GM20000 (cell line): ENCODE results near the gene UQCRC1.

Source experiments
- DNase-seq: peaks from one replicate; pipeline ENCODE4 v3.0.0; 2012; ENCODE audit warnings: low spot score
- TF ChIP-seq, protein P1 (sequence below): IDR thresholded peaks from 2 replicates; pipeline ENCODE4 v1.5.1; 2012; ENCODE audit warnings: mild to moderate bottlenecking, control low read depth; ENCODE audit errors: extremely low read depth, missing control alignments

Gene UQCRC1

DNA sequence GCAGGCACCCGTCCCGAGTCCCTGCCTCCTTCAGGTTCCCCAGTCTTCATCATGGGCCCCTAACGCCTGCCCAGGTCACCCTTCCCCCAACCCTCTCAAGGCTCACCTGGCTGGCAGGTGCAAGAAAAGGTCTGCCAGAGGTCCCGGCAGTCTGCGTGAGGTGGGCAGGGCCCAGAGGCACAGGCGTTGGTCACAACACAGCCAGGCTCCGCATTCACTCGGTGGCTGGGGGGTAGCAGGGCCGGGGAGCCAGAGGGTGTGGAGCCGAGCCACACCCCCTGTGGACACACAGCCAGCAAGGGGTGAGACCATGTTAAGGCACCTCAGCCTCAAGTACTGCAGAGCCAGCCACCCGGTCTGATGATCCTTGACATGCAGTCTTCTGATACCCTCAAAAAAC, 42.3 kb upstream of the UQCRC1 start:
- TF ChIP-seq, protein P1, sequence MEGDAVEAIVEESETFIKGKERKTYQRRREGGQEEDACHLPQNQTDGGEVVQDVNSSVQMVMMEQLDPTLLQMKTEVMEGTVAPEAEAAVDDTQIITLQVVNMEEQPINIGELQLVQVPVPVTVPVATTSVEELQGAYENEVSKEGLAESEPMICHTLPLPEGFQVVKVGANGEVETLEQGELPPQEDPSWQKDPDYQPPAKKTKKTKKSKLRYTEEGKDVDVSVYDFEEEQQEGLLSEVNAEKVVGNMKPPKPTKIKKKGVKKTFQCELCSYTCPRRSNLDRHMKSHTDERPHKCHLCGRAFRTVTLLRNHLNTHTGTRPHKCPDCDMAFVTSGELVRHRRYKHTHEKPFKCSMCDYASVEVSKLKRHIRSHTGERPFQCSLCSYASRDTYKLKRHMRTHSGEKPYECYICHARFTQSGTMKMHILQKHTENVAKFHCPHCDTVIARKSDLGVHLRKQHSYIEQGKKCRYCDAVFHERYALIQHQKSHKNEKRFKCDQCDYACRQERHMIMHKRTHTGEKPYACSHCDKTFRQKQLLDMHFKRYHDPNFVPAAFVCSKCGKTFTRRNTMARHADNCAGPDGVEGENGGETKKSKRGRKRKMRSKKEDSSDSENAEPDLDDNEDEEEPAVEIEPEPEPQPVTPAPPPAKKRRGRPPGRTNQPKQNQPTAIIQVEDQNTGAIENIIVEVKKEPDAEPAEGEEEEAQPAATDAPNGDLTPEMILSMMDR, result no peak
- no peak for DNase-seq

DNA sequence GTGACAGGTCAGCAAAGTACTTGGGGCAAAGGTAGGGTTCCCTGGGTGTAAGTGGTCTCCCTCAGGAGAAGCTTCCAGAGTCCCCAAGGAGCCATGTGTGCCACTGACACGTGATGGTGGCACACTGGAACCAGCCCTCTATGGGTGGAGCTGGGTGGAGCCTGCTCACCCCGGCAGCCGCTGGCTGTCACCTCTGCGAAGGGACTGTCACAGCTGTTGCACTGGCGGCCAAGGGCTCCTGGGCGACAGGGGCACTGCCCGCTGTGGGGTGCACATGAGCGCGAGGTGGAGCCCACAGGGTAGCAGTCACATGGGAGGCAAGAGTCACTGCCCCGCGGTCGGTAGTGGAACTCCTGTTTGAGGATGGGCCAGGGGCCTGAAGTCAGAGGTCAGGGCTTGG, 41.3 kb upstream of the UQCRC1 start:
- DNase-seq, result no peak
- TF ChIP-seq, protein P1, result no peak

DNA sequence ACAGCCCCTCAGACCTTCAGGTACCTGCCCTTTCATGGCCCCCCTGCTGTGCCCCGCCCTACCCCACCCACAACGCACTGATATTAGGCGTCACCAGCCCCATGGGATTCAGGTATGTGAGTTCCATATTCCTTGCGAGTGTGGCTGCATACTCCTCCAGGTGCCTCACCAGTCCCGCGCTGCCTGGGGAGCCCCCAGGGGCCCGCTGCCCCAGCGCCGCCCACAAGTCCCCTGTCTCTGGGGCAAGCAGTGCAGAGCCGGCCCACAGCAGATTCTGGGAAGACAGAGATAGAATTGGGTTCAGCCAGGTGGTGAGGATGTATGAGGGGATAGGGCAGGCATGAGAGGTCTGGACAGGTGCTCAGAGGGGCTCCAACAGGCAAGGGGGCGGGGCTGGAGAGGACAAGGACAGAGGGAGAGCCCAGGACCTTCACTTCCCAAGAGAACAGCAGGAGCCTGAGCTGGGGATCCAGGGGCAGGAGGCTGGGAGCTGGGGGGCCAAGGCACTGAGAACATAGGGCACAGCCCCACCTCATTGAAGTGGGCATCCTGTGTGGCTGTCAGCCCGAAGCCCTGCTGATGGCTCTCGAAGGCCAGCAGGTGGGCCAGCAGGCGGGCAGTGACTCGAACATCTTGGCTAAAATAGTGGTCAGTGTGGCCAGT, 38.9 kb upstream of the UQCRC1 start:
- TF ChIP-seq, protein P1, result no peak
- no peak for DNase-seq

DNA sequence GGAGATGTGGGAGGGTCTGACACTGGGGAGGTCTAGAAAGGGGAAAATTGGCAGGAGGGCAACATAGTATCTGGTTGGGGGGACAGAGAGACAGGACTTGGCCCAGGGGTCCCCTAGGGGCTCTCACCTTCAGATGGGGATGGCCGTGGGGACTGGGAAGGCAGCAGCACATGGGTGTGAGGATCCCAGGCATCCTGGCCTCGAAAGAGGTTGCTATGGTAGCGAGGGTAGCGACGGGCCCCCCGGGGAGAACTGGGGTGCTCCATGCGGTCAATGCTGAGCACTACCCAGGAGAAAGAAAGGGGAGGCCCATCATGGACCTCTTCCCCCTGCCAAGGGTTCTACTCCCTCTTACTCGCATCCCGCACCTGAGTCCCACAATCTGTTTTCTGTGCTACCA, 38.3 kb upstream of the UQCRC1 start:
- DNase-seq, result no peak
- TF ChIP-seq, protein P1, result no peak

DNA sequence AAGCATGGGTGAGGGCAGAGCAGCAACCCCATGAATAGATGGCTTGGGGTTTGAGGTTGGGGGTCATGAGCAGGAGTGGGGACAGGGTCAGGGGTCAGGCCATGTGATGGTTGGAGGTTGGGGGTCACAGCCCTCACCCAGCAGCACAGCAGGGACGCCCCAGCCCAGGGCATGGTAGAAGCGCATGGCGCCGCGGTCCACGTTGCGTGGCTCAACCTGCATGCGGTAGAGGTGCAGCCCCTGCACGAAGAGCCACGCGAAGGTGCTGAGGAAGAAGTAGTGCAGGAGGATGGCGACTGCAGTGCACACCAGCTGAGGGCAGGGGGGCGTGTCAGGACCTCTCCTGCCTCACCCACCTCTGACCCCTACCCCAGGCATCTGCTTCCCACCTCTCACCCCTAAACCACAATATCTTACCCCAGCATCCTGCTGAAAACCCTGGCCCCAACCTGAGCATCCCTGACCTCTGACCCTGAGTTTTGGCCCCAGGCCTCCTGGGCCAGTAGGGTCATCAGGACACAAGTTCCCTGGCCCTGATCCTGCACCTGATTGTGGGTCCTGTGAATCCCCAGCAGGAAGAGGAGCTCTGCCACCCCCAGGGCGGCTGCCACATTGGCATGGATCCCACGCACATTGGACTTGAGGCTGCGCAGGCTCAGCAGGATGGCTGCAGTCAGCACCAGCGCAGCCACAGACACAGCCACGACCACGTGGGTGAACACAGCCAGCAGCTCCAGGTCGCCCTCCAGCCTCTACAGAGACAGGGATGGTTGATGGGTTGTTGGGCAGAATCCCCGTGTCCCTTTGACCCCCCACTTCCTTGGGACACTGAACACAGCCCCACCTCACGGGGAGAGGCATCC, 35.7 kb upstream of the UQCRC1 start:
- no peak for DNase-seq
- TF ChIP-seq, protein P1, result no peak

DNA sequence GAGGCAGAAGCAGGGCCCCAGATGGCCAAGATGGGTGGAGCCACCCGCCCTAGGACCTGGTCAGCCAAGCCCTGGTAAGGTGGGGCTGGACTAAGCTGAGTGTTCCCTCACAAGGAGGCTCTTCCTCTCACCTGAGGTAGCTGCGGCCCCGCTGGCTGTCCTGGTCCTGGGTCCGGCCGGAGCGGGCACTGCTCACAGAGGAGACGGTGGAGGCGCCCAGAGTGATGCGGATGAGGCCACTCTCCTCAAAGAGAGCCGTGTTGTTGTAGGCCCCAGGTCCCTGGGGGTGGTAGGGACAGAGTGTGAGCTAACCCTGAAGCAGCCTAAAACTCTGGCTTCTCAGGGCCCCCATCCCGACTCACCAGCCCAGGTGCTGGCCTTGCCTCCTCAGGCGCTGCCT, 33.2 kb upstream of the UQCRC1 start:
- DNase-seq, result no peak
- TF ChIP-seq, protein P1, result no peak

DNA sequence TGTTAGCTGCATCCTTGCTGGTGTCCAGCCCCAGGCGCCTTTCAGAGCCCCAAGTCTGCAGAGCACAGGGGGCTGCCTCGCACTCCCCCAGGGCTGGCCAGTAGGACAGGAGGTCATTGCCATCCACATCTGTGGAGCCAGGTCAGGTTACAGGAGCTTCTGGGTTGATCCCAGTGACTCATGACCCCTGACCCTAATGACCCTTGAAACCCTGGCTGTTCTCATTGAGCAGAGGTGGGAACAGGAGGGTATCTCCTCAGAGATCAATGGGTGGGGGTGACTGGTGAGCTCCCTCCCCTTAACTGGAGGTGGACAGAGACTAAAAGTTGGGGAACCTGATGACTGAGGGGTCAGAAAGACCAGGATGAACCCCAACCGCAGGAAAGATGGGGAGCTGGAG, 31.9 kb upstream of the UQCRC1 start:
- TF ChIP-seq, protein P1, result no peak

More for the DNA sequence above, 31.9 kb upstream of the UQCRC1 start:
- no peak for DNase-seq
